ENCODE measurements around the gene ATF5. TPM values are rescaled to one million over a fixed set of nuclear protein-coding genes. Genes with fewer than 3 reads are reported as not detected.
A peak's percentile ranks its signal among the peaks of the same experiment; 100 is the strongest.

The ATF5 gene
- total and polyA plus RNA-seq, 2 of the 13 experiments (the other 11 are each of a cell fraction or from before 2014, with no cell fraction given), result 5.2 to 10.3 TPM

DNA sequence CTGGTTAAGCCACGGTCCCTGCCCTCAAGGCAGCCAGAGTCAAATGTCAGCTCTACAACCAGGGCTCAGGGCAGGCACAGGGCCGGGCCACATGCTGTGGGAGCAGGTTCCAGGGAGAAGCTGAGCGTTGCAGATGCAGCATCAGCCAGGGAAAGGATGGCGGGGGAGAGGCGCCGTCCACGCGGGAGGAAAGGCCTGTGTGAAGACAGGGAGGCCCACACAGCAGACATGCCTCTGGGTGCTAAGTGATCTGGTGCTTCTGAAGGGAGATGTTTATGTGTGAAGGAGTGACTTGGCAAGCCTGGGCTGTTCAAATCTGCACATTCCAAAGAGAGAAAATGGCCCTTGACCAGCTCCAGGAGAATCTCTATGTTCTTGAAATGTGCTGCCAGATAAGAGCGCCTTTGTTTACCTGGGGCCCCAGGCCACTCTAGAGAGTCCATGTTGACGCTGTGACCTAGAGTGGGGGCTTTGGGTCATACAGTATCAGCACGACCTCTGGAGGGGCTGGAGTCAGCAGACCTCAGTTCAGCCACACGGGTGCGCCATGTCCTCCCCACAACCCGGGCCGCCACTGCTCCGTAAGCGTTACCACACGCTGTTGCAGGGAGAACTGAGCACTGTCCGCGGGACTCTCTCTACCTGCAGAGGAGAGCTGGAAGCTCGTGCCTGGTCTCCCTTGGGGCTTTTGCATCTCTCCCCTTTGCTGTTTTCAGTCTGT is 15.9 kb upstream of the ATF5 start (continued):
- TF ChIP-seq, protein P1, sequence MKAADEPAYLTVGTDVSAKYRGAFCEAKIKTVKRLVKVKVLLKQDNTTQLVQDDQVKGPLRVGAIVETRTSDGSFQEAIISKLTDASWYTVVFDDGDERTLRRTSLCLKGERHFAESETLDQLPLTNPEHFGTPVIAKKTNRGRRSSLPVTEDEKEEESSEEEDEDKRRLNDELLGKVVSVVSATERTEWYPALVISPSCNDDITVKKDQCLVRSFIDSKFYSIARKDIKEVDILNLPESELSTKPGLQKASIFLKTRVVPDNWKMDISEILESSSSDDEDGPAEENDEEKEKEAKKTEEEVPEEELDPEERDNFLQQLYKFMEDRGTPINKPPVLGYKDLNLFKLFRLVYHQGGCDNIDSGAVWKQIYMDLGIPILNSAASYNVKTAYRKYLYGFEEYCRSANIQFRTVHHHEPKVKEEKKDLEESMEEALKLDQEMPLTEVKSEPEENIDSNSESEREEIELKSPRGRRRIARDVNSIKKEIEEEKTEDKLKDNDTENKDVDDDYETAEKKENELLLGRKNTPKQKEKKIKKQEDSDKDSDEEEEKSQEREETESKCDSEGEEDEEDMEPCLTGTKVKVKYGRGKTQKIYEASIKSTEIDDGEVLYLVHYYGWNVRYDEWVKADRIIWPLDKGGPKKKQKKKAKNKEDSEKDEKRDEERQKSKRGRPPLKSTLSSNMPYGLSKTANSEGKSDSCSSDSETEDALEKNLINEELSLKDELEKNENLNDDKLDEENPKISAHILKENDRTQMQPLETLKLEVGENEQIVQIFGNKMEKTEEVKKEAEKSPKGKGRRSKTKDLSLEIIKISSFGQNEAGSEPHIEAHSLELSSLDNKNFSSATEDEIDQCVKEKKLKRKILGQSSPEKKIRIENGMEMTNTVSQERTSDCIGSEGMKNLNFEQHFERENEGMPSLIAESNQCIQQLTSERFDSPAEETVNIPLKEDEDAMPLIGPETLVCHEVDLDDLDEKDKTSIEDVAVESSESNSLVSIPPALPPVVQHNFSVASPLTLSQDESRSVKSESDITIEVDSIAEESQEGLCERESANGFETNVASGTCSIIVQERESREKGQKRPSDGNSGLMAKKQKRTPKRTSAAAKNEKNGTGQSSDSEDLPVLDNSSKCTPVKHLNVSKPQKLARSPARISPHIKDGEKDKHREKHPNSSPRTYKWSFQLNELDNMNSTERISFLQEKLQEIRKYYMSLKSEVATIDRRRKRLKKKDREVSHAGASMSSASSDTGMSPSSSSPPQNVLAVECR (CRISPR knock-in tag; IDR thresholded peaks at IDR 0.05; ENCODE audit: borderline replicate concordance), result peak; percentile 45; the same call in 1 of the 2 replicates
- TF ChIP-seq ATF7-NPFF (CRISPR knock-in tag; IDR thresholded peaks at IDR 0.05; ENCODE audit: low read depth), result no peak
- no peak for TF ChIP-seq FOXA1 (IDR thresholded peaks at IDR 0.05)
- peak; percentile 39; the same call in 1 of the 2 replicates for TF ChIP-seq FOXA1 (CRISPR knock-in tag; IDR thresholded peaks at IDR 0.05)
- TF ChIP-seq, protein P2, sequence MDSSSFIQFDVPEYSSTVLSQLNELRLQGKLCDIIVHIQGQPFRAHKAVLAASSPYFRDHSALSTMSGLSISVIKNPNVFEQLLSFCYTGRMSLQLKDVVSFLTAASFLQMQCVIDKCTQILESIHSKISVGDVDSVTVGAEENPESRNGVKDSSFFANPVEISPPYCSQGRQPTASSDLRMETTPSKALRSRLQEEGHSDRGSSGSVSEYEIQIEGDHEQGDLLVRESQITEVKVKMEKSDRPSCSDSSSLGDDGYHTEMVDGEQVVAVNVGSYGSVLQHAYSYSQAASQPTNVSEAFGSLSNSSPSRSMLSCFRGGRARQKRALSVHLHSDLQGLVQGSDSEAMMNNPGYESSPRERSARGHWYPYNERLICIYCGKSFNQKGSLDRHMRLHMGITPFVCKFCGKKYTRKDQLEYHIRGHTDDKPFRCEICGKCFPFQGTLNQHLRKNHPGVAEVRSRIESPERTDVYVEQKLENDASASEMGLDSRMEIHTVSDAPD (CRISPR knock-in tag; IDR thresholded peaks at IDR 0.05), result no peak
- TF ChIP-seq, protein P3, sequence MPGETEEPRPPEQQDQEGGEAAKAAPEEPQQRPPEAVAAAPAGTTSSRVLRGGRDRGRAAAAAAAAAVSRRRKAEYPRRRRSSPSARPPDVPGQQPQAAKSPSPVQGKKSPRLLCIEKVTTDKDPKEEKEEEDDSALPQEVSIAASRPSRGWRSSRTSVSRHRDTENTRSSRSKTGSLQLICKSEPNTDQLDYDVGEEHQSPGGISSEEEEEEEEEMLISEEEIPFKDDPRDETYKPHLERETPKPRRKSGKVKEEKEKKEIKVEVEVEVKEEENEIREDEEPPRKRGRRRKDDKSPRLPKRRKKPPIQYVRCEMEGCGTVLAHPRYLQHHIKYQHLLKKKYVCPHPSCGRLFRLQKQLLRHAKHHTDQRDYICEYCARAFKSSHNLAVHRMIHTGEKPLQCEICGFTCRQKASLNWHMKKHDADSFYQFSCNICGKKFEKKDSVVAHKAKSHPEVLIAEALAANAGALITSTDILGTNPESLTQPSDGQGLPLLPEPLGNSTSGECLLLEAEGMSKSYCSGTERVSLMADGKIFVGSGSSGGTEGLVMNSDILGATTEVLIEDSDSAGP (CRISPR knock-in tag; IDR thresholded peaks at IDR 0.05; ENCODE audit: borderline replicate concordance), result no peak
- TF ChIP-seq, protein P4, sequence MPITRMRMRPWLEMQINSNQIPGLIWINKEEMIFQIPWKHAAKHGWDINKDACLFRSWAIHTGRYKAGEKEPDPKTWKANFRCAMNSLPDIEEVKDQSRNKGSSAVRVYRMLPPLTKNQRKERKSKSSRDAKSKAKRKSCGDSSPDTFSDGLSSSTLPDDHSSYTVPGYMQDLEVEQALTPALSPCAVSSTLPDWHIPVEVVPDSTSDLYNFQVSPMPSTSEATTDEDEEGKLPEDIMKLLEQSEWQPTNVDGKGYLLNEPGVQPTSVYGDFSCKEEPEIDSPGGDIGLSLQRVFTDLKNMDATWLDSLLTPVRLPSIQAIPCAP (CRISPR knock-in tag; IDR thresholded peaks at IDR 0.05; ENCODE audit: low read depth), result no peak
- no peak for TF ChIP-seq MEIS2 (CRISPR knock-in tag; IDR thresholded peaks at IDR 0.05)
- TF ChIP-seq MAFK (conservative IDR thresholded peaks at IDR 0.05 in 1 of 2, IDR thresholded peaks at IDR 0.05 in 1 of 2; ENCODE audit: low read length in 2 of 2), result no peak
- TF ChIP-seq ZBTB42 (CRISPR knock-in tag; IDR thresholded peaks at IDR 0.05), result no peak
- no peak for TF ChIP-seq KMT2B (CRISPR knock-in tag; IDR thresholded peaks at IDR 0.05)
- no peak for TF ChIP-seq ZNF232 (CRISPR knock-in tag; IDR thresholded peaks at IDR 0.05; ENCODE audit: borderline replicate concordance)
- TF ChIP-seq SRSF1 (optimal IDR thresholded peaks at IDR 0.05; ENCODE audit: low read depth, low read length), result no peak
- TF ChIP-seq, protein P5, sequence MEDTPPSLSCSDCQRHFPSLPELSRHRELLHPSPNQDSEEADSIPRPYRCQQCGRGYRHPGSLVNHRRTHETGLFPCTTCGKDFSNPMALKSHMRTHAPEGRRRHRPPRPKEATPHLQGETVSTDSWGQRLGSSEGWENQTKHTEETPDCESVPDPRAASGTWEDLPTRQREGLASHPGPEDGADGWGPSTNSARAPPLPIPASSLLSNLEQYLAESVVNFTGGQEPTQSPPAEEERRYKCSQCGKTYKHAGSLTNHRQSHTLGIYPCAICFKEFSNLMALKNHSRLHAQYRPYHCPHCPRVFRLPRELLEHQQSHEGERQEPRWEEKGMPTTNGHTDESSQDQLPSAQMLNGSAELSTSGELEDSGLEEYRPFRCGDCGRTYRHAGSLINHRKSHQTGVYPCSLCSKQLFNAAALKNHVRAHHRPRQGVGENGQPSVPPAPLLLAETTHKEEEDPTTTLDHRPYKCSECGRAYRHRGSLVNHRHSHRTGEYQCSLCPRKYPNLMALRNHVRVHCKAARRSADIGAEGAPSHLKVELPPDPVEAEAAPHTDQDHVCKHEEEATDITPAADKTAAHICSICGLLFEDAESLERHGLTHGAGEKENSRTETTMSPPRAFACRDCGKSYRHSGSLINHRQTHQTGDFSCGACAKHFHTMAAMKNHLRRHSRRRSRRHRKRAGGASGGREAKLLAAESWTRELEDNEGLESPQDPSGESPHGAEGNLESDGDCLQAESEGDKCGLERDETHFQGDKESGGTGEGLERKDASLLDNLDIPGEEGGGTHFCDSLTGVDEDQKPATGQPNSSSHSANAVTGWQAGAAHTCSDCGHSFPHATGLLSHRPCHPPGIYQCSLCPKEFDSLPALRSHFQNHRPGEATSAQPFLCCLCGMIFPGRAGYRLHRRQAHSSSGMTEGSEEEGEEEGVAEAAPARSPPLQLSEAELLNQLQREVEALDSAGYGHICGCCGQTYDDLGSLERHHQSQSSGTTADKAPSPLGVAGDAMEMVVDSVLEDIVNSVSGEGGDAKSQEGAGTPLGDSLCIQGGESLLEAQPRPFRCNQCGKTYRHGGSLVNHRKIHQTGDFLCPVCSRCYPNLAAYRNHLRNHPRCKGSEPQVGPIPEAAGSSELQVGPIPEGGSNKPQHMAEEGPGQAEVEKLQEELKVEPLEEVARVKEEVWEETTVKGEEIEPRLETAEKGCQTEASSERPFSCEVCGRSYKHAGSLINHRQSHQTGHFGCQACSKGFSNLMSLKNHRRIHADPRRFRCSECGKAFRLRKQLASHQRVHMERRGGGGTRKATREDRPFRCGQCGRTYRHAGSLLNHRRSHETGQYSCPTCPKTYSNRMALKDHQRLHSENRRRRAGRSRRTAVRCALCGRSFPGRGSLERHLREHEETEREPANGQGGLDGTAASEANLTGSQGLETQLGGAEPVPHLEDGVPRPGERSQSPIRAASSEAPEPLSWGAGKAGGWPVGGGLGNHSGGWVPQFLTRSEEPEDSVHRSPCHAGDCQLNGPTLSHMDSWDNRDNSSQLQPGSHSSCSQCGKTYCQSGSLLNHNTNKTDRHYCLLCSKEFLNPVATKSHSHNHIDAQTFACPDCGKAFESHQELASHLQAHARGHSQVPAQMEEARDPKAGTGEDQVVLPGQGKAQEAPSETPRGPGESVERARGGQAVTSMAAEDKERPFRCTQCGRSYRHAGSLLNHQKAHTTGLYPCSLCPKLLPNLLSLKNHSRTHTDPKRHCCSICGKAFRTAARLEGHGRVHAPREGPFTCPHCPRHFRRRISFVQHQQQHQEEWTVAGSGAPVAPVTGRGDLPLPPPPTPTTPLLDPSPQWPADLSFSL (CRISPR knock-in tag; IDR thresholded peaks at IDR 0.05), result no peak
